OCI-LY3 (cell line): ENCODE measurements around the gene TBX2.

Experiments
- H2AFZ ChIP-seq: fragments of 200-600, 300-600 bp; shearing (Covaris generic); 2 replicates; pipeline ENCODE4 v1.6.0; 2014; ENCODE audit warnings: antibody characterized with exemption, low read depth, low read length
- H3K27ac ChIP-seq: fragments of 200-600, 300-600 bp; sonication (generic); 2 replicates; pipeline ENCODE4 v1.5.1; 2014; ENCODE audit warnings: mild to moderate bottlenecking, low read length, moderate library complexity, mixed read lengths
- H3K27me3 ChIP-seq: fragments of 200-600, 300-600 bp; sonication (generic); 2 replicates; pipeline ENCODE4 v1.6.1; 2014; ENCODE audit warnings: low read depth, low read length, mixed read lengths
- H3K36me3 ChIP-seq: fragments of 200-600, 300-600 bp; sonication (generic); replicated peaks from 2 replicates; pipeline ENCODE3; 2014; ENCODE audit warnings: low read depth, low read length, mixed read lengths
- H3K4me1 ChIP-seq: fragments of 300-600, 200-600 bp; sonication (generic); 2 replicates; pipeline ENCODE4 v1.6.1; 2014; ENCODE audit warnings: low read length, mixed read lengths
- H3K4me2 ChIP-seq: fragments of 200-600, 300-600 bp; sonication (generic); 2 replicates; pipeline ENCODE4 v1.6.1; 2014; ENCODE audit warnings: low read length, mixed read lengths
- H3K4me3 ChIP-seq: fragments of 300-600, 200-600 bp; sonication (generic); 2 replicates; pipeline ENCODE4 v1.5.1; 2014; ENCODE audit warnings: antibody characterized with exemption, mild to moderate bottlenecking, low read length, moderate library complexity
- H3K79me2 ChIP-seq: fragments of 300-600, 200-600 bp; shearing (Covaris generic); 2 replicates; pipeline ENCODE4 v1.6.1; 2014; ENCODE audit warnings: mild to moderate bottlenecking, low read length, mixed read lengths
- H3K9ac ChIP-seq: fragments of 300-600, 200-600 bp; shearing (Covaris generic); 2 replicates; pipeline ENCODE4 v1.6.0; 2014; ENCODE audit warnings: mild to moderate bottlenecking, low read length, moderate library complexity
- H3K9me3 ChIP-seq: fragments of 200-600, 300-600 bp; shearing (Covaris generic); 2 replicates; pipeline ENCODE4 v1.6.1; 2014; ENCODE audit warnings: low read length, mixed read lengths; ENCODE audit not compliant: insufficient read depth
- H4K20me1 ChIP-seq: fragments of 200-600, 300-600 bp; sonication (generic); 2 replicates; pipeline ENCODE4 v1.6.1; 2016; ENCODE audit warnings: low read length, mixed read lengths; ENCODE audit not compliant: insufficient read depth
- CTCF ChIP-seq: fragments of 200-600, 300-600 bp; sonication (generic); IDR thresholded peaks from 2 replicates; pipeline ENCODE4 v1.5.1; 2014; ENCODE audit warnings: antibody characterized with exemption, low read length, low read depth
- EZH2phosphoT487 ChIP-seq: fragments of 200-600 bp; shearing (Covaris generic); IDR thresholded peaks from 2 replicates; pipeline ENCODE4 v1.6.1; 2018; ENCODE audit warnings: antibody characterized with exemption, mixed run types, low read depth

Gene TBX2

GRCh38 chr17:61383689-61384201 is 15.9 kb upstream of the TBX2 start:
- Histone ChIP-seq H3K79me2 (no peaks in the 10 kb centered on the region), H3K9ac (no peak overlapping the region), H4K20me1 (no peaks in the 10 kb centered on the region), H3K36me3 (no peaks in the 10 kb centered on the region), H3K9me3 (no peaks in the 10 kb centered on the region), H2AFZ (no peak overlapping the region), H3K4me3 (no peak overlapping the region), H3K4me2 (no peak overlapping the region), H3K27me3 (no peaks in the 10 kb centered on the region), H3K27ac (no peak overlapping the region), H3K4me1 (no peaks in the 10 kb centered on the region)
- no peak for TF ChIP-seq EZH2phosphoT487
- no peak for TF ChIP-seq CTCF

DNA sequence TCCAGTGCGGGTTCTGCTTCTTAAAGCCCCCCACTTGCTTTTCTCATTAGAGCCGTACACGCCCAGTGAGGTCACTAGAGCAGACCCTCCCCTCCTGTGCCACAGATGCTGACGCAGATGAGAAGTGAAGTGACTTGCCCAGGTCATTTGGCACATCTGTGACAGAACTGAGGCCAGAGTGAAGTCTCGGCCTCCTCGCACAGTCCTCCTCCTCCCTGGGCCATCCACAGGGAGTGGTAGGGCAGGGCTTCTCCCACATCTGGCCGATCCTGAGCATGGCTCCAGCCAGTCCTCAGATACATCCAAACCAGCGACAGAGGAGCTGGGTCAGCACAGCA is 15.3 kb upstream of the TBX2 start:
- no peaks in the 10 kb centered on the region for H3K36me3 ChIP-seq
- H3K27me3 ChIP-seq, result no peaks in the 10 kb centered on the region

DNA sequence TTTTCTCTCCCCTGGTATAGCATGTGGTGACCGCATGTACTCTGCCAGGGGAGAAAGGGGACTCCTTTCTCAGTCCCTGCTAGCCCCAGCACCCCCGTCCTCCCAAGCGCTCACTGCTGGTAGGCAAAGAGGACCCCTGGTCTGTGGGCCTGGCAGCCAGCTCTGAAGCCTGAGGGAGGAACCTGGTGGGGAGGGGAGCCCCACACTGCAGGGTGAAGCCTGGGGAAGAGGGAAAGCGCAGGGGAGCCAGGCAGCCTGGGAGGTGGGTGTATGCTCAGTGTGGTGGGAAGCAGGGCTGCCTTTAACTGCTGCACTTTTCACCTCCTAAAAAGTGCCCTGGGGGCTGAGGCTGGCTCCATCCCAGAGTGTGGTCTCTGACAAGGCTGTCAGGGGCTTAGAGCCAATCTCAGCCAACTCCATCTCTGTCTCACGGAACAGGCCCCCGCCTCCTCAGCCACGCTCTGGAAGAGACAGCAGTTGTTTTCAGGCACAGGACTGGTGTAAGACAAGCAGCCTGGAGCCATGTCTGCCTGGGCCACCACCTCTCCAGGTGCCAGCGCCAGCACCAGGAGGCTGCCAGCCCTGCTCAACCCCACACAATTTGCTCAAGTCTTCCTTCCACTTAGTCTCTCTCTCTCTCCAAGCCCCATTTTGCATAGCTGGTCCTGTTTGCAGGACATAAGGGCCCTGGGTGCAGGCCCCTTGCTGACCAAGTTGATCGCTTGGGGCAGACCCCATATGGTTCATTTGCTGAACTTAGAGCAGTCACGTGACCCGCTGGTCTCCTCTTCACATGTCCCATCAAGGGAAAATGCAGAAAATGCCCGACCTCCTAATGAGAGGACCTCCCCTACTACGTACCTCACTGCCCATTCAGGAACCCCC is 14.7 kb upstream of the TBX2 start:
- TF ChIP-seq CTCF (no peak), EZH2phosphoT487 (no peak)
- Histone ChIP-seq H2AFZ (no peak overlapping the region), H3K27ac (no peak overlapping the region)

More for the DNA sequence above, 15.3 kb upstream of the TBX2 start:
- H3K9me3 ChIP-seq, result no peaks in the 10 kb centered on the region
- H4K20me1 ChIP-seq, result no peaks in the 10 kb centered on the region
- H3K9ac ChIP-seq, result no peak overlapping the region
- no peaks in the 10 kb centered on the region for H3K79me2 ChIP-seq
- no peak overlapping the region for H3K4me2 ChIP-seq
- TF ChIP-seq EZH2phosphoT487 (no peak), CTCF (no peak)
- H2AFZ ChIP-seq, result no peak overlapping the region
- H3K4me3 ChIP-seq, result no peak overlapping the region
- H3K27ac ChIP-seq, result no peak overlapping the region
- H3K4me1 ChIP-seq, result no peaks in the 10 kb centered on the region

DNA sequence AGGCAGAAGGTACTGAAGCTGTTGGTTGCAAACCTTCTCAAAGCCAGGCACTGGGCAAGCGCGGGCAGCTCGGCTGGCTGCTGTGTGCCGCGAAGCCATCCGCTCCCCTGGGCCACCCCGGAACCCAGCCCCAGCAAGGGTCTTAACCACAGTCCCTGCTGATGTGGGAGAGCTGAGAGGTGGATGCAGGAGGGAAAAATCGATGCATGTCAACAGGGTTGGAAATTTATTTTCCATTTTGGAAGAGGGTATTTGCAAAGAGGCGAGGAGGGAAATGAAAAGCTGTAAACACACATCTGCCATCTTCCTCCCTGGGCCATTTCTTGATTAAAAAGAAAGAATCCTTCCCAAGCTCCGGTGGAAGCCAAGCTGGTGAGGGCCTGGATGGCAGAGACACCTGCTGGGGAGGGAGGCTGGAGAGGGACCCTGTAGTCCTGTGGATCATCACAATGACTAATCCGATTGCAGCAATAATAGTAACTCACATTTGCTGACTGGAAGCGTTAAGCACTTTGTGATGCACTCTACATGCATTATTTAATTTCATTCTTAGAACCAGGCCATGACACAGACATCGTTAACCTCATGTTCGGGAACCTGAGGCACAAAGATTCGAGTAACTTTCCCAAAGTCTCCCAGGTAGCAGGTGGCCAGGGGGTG is 13.9 kb upstream of the TBX2 start:
- H3K4me2 ChIP-seq, result no peak overlapping the region
- H2AFZ ChIP-seq, result no peak overlapping the region
- no peaks in the 10 kb centered on the region for H3K36me3 ChIP-seq
- no peaks in the 10 kb centered on the region for H3K79me2 ChIP-seq
- no peak overlapping the region for H3K9ac ChIP-seq
- no peak for TF ChIP-seq CTCF
- no peaks in the 10 kb centered on the region for H3K27me3 ChIP-seq
- no peaks in the 10 kb centered on the region for H4K20me1 ChIP-seq
- H3K9me3 ChIP-seq, result no peaks in the 10 kb centered on the region
- no peak overlapping the region for H3K4me3 ChIP-seq
- no peak overlapping the region for H3K27ac ChIP-seq
- H3K4me1 ChIP-seq, result 0 out of 2 replicates have a peak, but pooled peaks cover 3% of the 10 kb centered on the region

More for the DNA sequence above, 14.7 kb upstream of the TBX2 start:
- H3K4me2 ChIP-seq, result no peak overlapping the region
- H3K79me2 ChIP-seq, result no peaks in the 10 kb centered on the region
- H4K20me1 ChIP-seq, result no peaks in the 10 kb centered on the region
- H3K36me3 ChIP-seq, result no peaks in the 10 kb centered on the region
- H3K4me1 ChIP-seq, result 0 out of 2 replicates have a peak, but pooled peaks cover 3% of the 10 kb centered on the region
- no peak overlapping the region for H3K4me3 ChIP-seq
- H3K9me3 ChIP-seq, result no peaks in the 10 kb centered on the region
- H3K9ac ChIP-seq, result no peak overlapping the region
- H3K27me3 ChIP-seq, result no peaks in the 10 kb centered on the region
